ENCODE results near the gene SAG.

- TF ChIP-seq CTCF (IDR thresholded peaks at IDR 0.05) (no peak), EP300 (IDR thresholded peaks at IDR 0.05) (no peak)
Measured at GRCh38 chr2:233301811-233302210, 5.8 kb upstream of the SAG start.

Measured in gastroesophageal sphincter (tissue), 3 donors.